ENCODE data around the gene NDUFAF8. TPM values are rescaled to one million over a fixed set of nuclear protein-coding genes. Genes with fewer than 3 reads are reported as not detected.

NDUFAF8 gene, protein sequence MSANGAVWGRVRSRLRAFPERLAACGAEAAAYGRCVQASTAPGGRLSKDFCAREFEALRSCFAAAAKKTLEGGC
- polyA plus RNA-seq = 10 to 100 TPM; 25.9 to 39.5 (median 35.7) TPM
- long read RNA-seq, donor 1 = 0 reads
- long read RNA-seq, donor 2, transcript NDUFAF8-201 (3 exons, 615 nt) = major isoform, 21 of 21 reads
- long read RNA-seq, donor 2, partial matches to known transcripts = 0 of 21 reads
- long read RNA-seq, donor 2, other reads (novel, unspliced or antisense) = 0 of 21 reads
- long read RNA-seq, donor 3, transcript NDUFAF8-201 (3 exons, 615 nt) = major isoform, 32 of 33 reads
- long read RNA-seq, donor 3, partial matches to known transcripts = 0 of 33 reads
- long read RNA-seq, donor 3, other reads (novel, unspliced or antisense) = 0 of 33 reads
- long read RNA-seq, donor 4, partial matches to known transcripts = 0 of 1 reads
- long read RNA-seq, donor 4, other reads (novel, unspliced or antisense) = 0 of 1 reads
- long read RNA-seq, donor 5, transcript NDUFAF8-201 (3 exons, 615 nt) = major isoform, 12 of 13 reads
- long read RNA-seq, donor 5, partial matches to known transcripts = 0 of 13 reads
- long read RNA-seq, donor 5, other reads (novel, unspliced or antisense) = 0 of 13 reads
- long read RNA-seq, donor 6, transcript NDUFAF8-201 (3 exons, 615 nt) = major isoform, 15 of 16 reads
- long read RNA-seq, donor 6, partial matches to known transcripts = 0 of 16 reads
- long read RNA-seq, donor 6, other reads (novel, unspliced or antisense) = 0 of 16 reads
- long read RNA-seq, donor 7, transcript NDUFAF8-201 (3 exons, 615 nt) = major isoform, 65 of 66 reads
- long read RNA-seq, donor 7, partial matches to known transcripts = 0 of 66 reads
- long read RNA-seq, donor 7, other reads (novel, unspliced or antisense) = 0 of 66 reads
- long read RNA-seq, donor 8, transcript NDUFAF8-201 (3 exons, 615 nt) = major isoform, 5 of 5 reads
- long read RNA-seq, donor 8, partial matches to known transcripts = 0 of 5 reads
- long read RNA-seq, donor 8, other reads (novel, unspliced or antisense) = 0 of 5 reads
- long read RNA-seq, donor 9, transcript NDUFAF8-201 (3 exons, 615 nt) = major isoform, 5 of 5 reads
- long read RNA-seq, donor 9, partial matches to known transcripts = 0 of 5 reads
- long read RNA-seq, donor 9, other reads (novel, unspliced or antisense) = 0 of 5 reads
- long read RNA-seq, donor 10, transcript NDUFAF8-201 (3 exons, 615 nt) = major isoform, 33 of 35 reads
- long read RNA-seq, donor 10, partial matches to known transcripts = 0 of 35 reads
- long read RNA-seq, donor 10, other reads (novel, unspliced or antisense) = 0 of 35 reads

DNA sequence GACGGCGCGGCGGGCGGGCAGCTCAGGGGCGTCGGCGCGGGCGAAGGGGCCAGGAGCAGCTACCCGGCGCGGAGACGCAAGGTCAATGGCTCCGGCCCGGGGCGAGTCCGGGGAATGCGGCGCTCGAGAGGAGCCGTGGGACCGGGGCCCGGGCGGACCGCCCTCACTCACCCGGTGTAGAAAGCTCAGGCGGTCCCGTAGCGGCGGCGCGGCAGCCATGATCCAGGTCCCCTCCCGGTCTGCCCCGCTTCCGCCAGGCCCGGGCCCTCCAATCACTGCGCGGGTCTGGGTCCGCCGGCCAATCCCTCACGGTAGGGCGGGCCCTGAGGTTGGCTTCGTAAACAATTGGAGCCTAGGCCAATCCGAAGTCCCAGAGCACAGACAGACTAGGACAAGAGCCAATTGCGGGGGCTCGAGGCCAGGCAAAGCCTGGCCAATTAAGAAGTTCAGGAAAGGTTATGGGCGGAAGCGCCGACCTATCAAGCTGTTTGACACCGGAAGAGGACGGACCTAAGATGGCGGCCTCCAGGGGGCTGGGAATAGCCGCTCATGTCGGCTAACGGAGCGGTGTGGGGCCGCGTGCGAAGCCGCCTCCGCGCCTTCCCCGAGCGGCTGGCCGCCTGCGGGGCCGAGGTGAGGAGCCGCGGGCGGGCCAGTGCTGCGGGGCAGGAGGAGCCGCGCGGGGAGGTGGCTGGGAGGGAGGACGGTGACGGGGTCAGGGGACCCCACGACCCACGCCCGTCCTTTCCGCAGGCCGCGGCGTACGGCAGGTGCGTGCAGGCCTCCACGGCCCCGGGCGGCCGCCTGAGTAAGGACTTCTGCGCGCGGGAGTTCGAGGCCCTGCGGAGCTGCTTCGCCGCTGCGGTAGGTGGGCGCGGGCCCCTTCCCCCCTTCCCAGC is at the start of gene NDUFAF8, which contains the start of gene TEPSIN:
TSS of gene NDUFAF8 (plus strand) at position 504 of the 899 bp plus-strand sequence. CDS start at position 550, 46 bp downstream.
TSS of gene TEPSIN (minus strand) at position 241 of the 899 bp plus-strand sequence. CDS start at position 219, 22 bp downstream.
- Histone ChIP-seq H3K27me3 (ENCODE audit: control insufficient read depth in 3 of 3, insufficient read depth in 3 of 3, low read length in 3 of 3) (no peaks in the 10 kb centered on the region), H3K4me1 (ENCODE audit: control insufficient read depth in 3 of 3, insufficient read depth in 2 of 3, low read depth in 1 of 3, low read length in 2 of 3) (peaks cover 2 to 23% (median 13%) of the 10 kb centered on the region in 3 donors), H3K27ac (ENCODE audit: low read depth in 1 of 3, low read length in 2 of 3) (peak within 1 kb of the TSS in 2 of 3 donors; percentile 45 to 67), H3K4me3 (ENCODE audit: low read depth in 1 of 3, low read length in 3 of 3) (peak within 1 kb of the TSS; percentile 78 to 89 (median 85)), H3K9me3 (ENCODE audit: control insufficient read depth in 2 of 2, insufficient read depth in 1 of 2, low read depth in 1 of 2, low read length in 1 of 2) (no peaks in the 10 kb centered on the region), H3K36me3 (ENCODE audit: control insufficient read depth in 3 of 3, insufficient read depth in 2 of 3, low read depth in 1 of 3, low read length in 3 of 3) (peaks cover 0 to 61% (median 0%) of the 10 kb centered on the region in 3 donors)
- peak; percentile 98 to 100 for DNase-seq
- peak; percentile 70 for FAIRE-seq
- 0% methylated on average over 60 to 100 of the region's 100 CpGs for WGBS, 3 donors

DNA sequence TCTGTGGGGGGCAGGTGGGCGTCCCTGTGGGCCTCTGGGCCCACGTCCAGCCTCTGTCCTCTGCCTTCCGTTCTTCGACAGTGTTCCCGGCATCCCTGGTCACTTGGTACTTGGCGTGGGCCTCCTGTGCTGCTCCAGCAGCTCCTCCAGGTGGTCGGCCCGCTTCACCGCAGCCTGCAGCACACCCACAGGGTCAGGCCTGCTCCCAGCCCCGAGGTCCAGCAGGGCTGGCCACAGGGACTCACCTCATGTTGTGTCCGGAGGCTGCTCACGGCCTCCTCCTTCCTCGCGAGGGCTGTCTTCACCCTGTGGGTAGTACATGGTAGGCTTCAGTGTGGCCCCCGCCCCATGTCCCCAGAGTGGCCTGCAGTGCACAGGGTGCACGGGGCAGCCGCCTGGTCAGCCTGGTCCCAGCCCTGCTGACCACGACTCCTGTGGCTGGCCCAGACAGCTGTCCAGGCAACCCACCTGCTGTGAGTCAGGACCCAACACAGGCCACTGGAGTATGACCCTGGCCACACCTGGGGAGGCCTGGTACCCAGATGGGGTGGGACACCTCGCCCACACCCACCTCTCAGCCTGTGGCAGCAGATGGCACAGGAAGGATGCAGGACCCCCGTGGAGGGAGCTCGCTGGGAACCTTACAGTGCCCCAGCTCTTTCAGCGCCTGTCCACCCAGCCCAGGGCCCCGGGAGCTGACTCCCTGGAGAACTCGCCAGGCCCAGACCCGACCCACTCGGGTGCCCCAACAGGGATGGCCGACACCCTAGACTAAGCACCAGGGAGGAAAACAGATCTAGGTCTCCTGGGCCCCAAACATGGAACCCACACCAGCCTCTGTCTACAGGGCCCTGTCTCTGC is 49.2 kb upstream of the NDUFAF8 start:
- Histone ChIP-seq H3K36me3 (ENCODE audit: control insufficient read depth in 3 of 3, insufficient read depth in 2 of 3, low read depth in 1 of 3, low read length in 3 of 3) (peaks cover 0 to 48% (median 0%) of the 10 kb centered on the region in 3 donors), H3K4me3 (ENCODE audit: low read depth in 1 of 3, low read length in 3 of 3) (no peak overlapping the region), H3K27me3 (ENCODE audit: control insufficient read depth in 3 of 3, insufficient read depth in 3 of 3, low read length in 3 of 3) (no peaks in the 10 kb centered on the region), H3K4me1 (ENCODE audit: control insufficient read depth in 3 of 3, insufficient read depth in 2 of 3, low read depth in 1 of 3, low read length in 2 of 3) (no peaks in the 10 kb centered on the region), H3K27ac (ENCODE audit: low read depth in 1 of 3, low read length in 2 of 3) (no peak overlapping the region), H3K9me3 (ENCODE audit: control insufficient read depth in 2 of 2, insufficient read depth in 1 of 2, low read depth in 1 of 2, low read length in 1 of 2) (no peaks in the 10 kb centered on the region)
- no peak for DNase-seq
- FAIRE-seq = no peak
- WGBS, 3 donors = 81 to 88% (median 86%) methylated on average over 25 to 27 of the region's 27 CpGs

DNA sequence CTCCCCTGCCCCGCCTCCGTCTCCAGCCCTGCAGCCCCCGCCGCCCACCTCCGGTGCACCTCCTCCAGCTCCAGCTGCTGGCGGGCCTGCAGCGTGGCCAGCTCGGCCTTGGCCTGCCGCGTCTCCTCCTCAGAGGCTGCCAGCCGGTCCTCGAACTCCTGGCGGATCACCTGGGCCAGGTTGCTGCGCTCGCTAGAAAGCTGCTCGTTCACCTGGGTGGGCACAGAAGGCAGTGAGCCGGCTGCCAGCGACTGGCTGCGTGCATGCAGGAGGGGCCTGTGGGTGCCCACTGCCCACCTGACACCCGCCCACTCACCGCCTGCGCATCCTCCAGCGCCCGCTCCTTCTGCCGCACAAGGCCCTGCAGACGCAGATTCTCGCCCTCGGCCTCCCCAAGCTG is 48.5 kb upstream of the NDUFAF8 start:
- H3K27ac ChIP-seq (ENCODE audit: low read depth in 1 of 3, low read length in 2 of 3) = no peak overlapping the region
- H3K9me3 ChIP-seq (ENCODE audit: control insufficient read depth in 2 of 2, insufficient read depth in 1 of 2, low read depth in 1 of 2, low read length in 1 of 2) = no peaks in the 10 kb centered on the region
- H3K36me3 ChIP-seq (ENCODE audit: control insufficient read depth in 3 of 3, insufficient read depth in 2 of 3, low read depth in 1 of 3, low read length in 3 of 3) = peaks cover 0 to 55% (median 0%) of the 10 kb centered on the region in 3 donors
- FAIRE-seq (no peak), DNase-seq (no peak)
- WGBS, 3 donors = 94 to 97% (median 96%) methylated on average over 23 to 28 of the region's 28 CpGs
- H3K27me3 ChIP-seq (ENCODE audit: control insufficient read depth in 3 of 3, insufficient read depth in 3 of 3, low read length in 3 of 3) = no peaks in the 10 kb centered on the region
- H3K4me1 ChIP-seq (ENCODE audit: control insufficient read depth in 3 of 3, insufficient read depth in 2 of 3, low read depth in 1 of 3, low read length in 2 of 3) = no peaks in the 10 kb centered on the region
- no peak overlapping the region for H3K4me3 ChIP-seq (ENCODE audit: low read depth in 1 of 3, low read length in 3 of 3)

- Histone ChIP-seq H3K36me3 (ENCODE audit: control insufficient read depth in 3 of 3, insufficient read depth in 2 of 3, low read depth in 1 of 3, low read length in 3 of 3) (peaks cover 0 to 61% (median 0%) of the 10 kb centered on the region in 3 donors), H3K4me3 (ENCODE audit: low read depth in 1 of 3, low read length in 3 of 3) (no peak overlapping the region), H3K9me3 (ENCODE audit: control insufficient read depth in 2 of 2, insufficient read depth in 1 of 2, low read depth in 1 of 2, low read length in 1 of 2) (no peaks in the 10 kb centered on the region), H3K27me3 (ENCODE audit: control insufficient read depth in 3 of 3, insufficient read depth in 3 of 3, low read length in 3 of 3) (no peaks in the 10 kb centered on the region), H3K27ac (ENCODE audit: low read depth in 1 of 3, low read length in 2 of 3) (no peak overlapping the region), H3K4me1 (ENCODE audit: control insufficient read depth in 3 of 3, insufficient read depth in 2 of 3, low read depth in 1 of 3, low read length in 2 of 3) (no peaks in the 10 kb centered on the region)
- DNase-seq = no peak
- no peak for FAIRE-seq
- 90 to 94% (median 91%) methylated on average over 20 of the region's 20 CpGs for WGBS, 3 donors
These were observed 48.0 kb upstream of the NDUFAF8 start for GRCh38 chr17:81191116-81191515.

DNA sequence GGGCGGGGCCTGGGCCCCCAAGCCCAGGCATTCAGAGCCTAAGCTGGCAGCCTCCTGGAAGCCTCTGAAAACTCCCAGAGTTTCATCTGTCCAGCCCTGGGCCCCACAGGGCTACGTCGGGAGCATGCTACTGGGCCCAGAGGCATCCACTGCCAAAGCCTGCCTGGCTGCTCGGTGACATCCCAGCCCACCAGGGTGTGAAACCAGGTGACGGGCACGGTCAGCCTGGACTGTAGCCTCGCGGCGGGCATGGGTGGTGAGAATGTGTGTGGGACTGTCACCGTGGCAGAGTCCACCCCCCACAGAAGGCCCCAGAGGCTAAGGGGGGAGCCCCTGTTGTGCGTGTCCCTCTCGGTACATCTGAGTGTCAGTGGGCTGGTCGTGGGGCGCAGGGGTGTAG is 47.5 kb upstream of the NDUFAF8 start:
- FAIRE-seq = no peak
- Histone ChIP-seq H3K4me3 (ENCODE audit: low read depth in 1 of 3, low read length in 3 of 3) (no peak overlapping the region), H3K9me3 (ENCODE audit: control insufficient read depth in 2 of 2, insufficient read depth in 1 of 2, low read depth in 1 of 2, low read length in 1 of 2) (no peaks in the 10 kb centered on the region), H3K27ac (ENCODE audit: low read depth in 1 of 3, low read length in 2 of 3) (no peak overlapping the region), H3K36me3 (ENCODE audit: control insufficient read depth in 3 of 3, insufficient read depth in 2 of 3, low read depth in 1 of 3, low read length in 3 of 3) (peaks cover 0 to 66% (median 2%) of the 10 kb centered on the region in 3 donors), H3K4me1 (ENCODE audit: control insufficient read depth in 3 of 3, insufficient read depth in 2 of 3, low read depth in 1 of 3, low read length in 2 of 3) (no peaks in the 10 kb centered on the region), H3K27me3 (ENCODE audit: control insufficient read depth in 3 of 3, insufficient read depth in 3 of 3, low read length in 3 of 3) (no peaks in the 10 kb centered on the region)
- 90 to 92% (median 90%) methylated on average over 14 of the region's 14 CpGs for WGBS, 3 donors
- DNase-seq = no peak

- Histone ChIP-seq H3K36me3 (ENCODE audit: control insufficient read depth in 3 of 3, insufficient read depth in 2 of 3, low read depth in 1 of 3, low read length in 3 of 3) (peaks cover 0 to 74% (median 4%) of the 10 kb centered on the region in 3 donors), H3K9me3 (ENCODE audit: control insufficient read depth in 2 of 2, insufficient read depth in 1 of 2, low read depth in 1 of 2, low read length in 1 of 2) (no peaks in the 10 kb centered on the region), H3K27me3 (ENCODE audit: control insufficient read depth in 3 of 3, insufficient read depth in 3 of 3, low read length in 3 of 3) (no peaks in the 10 kb centered on the region), H3K4me3 (ENCODE audit: low read depth in 1 of 3, low read length in 3 of 3) (no peak overlapping the region), H3K27ac (ENCODE audit: low read depth in 1 of 3, low read length in 2 of 3) (no peak overlapping the region), H3K4me1 (ENCODE audit: control insufficient read depth in 3 of 3, insufficient read depth in 2 of 3, low read depth in 1 of 3, low read length in 2 of 3) (no peaks in the 10 kb centered on the region)
- DNase-seq (no peak), FAIRE-seq (no peak)
- 79 to 86% (median 82%) methylated on average over 27 to 34 of the region's 34 CpGs for WGBS, 3 donors
These were observed 46.6 kb upstream of the NDUFAF8 start for GRCh38 chr17:81192386-81193050.

Data from small intestine (tissue), 16 donors.